GF-D8 (cell line): Measurements from ENCODE around the gene PER1.

Experiments used
- DNase-seq: peaks from one replicate; lab custom pipeline; 2025; lab: John Stamatoyannopoulos, UW

PER1 gene

GRCh38 chr17:8154608-8155155, 2.5 kb upstream of the PER1 start:
- no peak for DNase-seq

DNA sequence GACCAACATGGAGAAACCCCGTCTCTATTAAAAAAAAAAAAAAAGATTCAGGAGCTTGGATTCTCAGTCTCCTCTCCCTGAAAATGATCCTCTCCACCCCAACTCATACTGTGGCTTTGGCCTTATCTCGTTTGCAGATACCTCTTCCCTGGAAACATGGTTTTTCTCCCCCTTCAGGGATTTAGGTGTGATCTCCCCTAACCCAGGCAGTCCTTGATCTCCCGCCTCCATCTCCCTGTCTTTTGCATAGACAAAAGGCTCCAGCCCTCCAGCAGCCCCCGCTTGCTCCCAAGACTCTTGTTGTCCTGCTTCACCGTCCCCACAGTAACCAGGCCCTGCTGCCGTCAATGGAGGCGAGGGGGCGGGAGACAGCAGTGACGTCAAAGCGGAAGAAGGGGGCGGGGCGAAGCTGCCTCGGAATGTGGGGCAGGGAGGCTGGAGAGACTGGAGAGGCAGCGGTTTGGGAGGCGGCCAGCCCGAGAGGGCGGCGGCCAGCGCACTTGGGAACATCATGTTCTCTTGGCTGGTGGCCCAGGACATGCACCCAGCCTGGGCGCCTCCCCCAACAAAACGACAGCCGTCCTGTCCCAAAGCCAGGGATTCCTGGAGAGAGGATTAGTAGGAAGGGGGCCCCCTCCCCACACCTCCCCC, 1.9 kb upstream of the PER1 start:
- DNase-seq = peak; percentile 60

DNA sequence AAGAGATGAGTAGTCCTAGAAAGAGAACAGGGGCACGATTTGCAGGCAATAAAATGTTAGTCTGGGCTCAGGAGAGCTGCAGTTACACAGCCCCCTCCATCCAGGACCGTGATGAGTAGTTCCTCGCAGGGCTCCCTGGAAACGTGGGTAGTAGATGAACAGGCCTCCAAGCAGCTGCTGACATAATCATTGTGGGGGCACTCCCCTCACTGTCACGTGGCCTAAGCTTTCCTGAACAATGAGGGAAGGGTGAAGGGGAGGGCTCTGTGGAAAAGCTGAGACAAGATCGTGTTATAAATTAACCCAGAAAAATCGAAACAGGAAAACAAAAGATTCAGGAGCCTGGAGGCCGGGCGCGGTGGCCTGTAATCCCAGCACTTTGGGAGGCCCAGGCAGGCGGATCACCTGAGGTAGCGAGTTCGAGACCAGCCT, 1.3 kb upstream of the PER1 start:
- DNase-seq = peak; percentile 6

DNA sequence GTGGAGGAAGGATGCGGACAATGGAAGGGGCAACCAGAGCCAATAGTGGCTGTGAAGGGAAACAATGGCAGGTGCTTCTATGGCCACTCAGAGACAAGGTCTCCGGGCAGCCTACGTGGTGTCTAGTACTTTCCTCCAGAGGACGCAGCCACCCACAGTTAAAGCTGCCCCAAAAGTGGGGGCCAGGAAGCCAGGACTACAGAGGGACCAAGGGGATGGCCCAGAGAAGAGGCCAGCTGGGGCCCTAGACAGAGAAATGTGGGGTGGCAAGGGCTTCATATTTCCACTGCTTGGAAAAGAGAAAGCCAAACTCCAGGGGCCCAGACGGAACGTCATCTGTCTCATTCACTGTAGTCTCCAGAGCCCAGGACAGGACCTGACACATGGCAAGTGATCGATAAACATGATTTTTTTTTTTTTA, 837 bp upstream of the PER1 start:
- no peak for DNase-seq

GRCh38 chr17:8151641-8152111, 528 bp downstream of the PER1 start:
- no peak for DNase-seq

GRCh38 chr17:8151120-8151640, 1.0 kb downstream of the PER1 start:
- DNase-seq = peak; percentile 10

GRCh38 chr17:8150194-8151119, 1.7 kb downstream of the PER1 start:
- no peak for DNase-seq

GRCh38 chr17:8149419-8150193, 2.6 kb downstream of the PER1 start:
- DNase-seq = no peak

DNA sequence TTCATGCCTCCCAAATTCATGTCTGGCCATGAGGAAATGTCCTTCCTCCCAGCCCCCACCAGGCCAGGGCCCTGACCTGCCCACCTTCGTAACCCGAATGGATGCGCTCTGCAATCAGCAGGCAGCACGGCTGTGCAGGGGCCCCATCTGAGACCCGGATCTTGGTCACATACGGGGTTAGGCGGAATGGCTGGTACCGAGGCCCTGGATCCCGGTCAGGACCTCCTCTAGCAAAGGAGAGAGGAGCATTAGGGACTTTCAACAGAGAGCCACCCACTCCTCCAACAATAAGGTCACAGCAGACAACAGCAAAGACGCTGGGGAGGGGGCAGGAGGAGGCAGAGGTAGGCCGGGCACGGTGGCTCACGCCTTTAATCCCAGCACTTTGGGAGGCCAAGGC, 3.6 kb downstream of the PER1 start:
- DNase-seq = no peak

- no peak for DNase-seq
These were observed 4.3 kb downstream of the PER1 start for GRCh38 chr17:8147805-8148404.

- DNase-seq = no peak
These were observed 4.9 kb downstream of the PER1 start for GRCh38 chr17:8147141-8147804.

DNA sequence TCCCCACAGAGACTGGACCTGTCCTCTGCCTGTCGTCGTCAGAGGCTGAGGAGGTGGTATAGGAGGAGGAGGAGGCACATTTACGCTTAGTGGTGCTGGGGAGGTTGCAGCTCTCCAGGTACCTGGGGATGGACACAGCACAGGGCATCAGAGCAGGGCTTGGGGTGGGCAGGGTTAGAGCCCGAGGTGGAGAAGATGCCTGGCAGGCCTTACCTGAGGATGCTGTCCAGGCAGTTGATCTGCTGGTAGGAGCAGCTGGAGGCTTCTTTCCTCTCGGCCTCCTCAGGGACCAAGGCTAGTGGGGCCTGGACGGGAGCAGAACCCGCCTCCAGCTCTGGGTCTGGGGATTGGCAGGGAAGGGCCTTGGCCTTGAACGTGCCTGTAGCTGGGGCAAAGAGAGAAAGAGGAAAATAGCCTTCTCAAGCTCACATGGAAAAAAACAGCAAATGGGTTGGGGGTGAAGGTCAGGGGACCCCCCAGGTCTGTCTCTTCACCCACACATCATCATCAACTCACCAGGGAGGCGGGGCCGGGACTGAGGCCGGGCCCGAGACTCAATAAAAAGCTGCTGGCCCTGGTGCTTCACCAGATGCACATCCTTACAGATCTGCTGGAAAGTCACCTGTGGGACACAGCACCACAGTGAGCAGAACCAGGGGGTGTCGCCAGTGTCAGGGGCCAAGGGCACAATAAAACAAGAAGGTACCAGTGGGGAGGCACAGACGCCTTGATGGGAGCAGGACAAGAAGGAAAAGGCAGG, 5.6 kb downstream of the PER1 start:
- no peak for DNase-seq

DNA sequence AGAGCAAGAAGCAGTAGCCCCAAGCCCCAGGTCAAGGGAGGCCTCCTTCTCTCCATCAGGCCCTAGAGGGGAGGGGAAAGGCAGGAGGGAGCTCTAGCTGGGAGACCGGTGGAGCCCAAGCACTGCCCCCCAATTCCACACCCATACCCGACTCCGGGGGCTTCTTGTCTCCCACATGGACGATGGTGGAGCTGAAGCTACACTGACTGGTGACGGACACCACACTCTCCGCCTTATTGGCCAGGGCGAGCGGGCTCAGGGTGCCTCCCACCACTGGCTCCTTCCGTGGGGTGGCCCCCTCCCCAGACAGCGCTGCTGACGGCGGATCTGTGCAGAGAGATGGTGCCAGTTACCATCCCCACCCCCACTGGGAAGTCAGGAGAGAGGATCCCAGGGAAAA, 6.4 kb downstream of the PER1 start:
- DNase-seq = no peak

DNA sequence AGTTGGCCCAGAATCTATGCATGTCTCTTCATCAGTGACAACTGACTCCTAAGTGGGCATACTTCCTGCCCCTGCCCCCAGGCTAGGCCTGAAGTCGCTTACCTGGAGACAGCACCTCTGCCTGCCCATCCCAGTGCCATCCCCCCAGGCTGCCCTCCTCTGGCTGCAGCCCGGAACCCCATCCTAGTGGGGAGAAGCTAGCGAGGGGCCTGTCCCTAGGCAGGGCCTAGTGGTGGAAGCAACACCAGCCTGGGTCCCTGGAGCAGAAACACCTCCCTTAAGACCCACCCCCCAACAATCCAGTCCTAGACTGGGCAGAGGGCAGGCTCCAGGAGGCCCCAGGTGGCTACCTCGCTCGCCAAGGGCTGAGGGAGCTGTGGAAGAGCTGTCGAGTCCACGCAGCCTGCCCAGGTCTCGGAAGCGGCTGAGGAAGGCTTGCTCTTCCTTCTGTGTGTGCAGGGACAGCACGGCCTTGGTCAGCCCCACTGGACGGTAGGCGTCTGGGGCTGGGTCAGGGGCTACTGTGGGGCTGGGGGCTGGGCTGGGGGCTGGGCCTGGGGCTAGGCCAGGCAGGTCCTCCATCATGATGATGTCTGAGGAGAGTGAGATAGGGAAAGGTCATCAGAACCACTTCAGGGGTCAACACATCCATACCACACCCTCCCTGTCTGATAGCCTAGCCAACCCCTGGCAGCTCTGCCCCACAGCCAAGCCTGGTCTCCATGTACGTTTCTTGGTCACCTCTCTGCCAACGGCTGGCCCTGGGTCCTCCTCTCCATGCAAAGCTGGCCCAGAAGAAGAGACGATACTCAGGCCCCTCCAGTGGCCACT, 7.6 kb downstream of the PER1 start:
- DNase-seq = no peak

GRCh38 chr17:8143581-8144400, 8.4 kb downstream of the PER1 start:
- DNase-seq = no peak

- DNase-seq = no peak
These were observed 9.2 kb downstream of the PER1 start for GRCh38 chr17:8142887-8143580.

- DNase-seq = no peak
These were observed 9.9 kb downstream of the PER1 start for GRCh38 chr17:8142158-8142886.
